ENCODE data around the gene SYNE1. TPM values are rescaled to one million over a fixed set of nuclear protein-coding genes. Genes with fewer than 3 reads are reported as not detected.
"Not testable (repeated sequence)": the region's sequence is repeated elsewhere in the genome, so short reads cannot be mapped to it uniquely, and the experiment has no call there.

SYNE1 gene
- total RNA-seq, 1 experiment from 2014 or later, result 27.3 TPM

GRCh38 chr6:152508477-152508876 lies 128.7 kb downstream of the SYNE1 start:
- Histone ChIP-seq H3K4me3 (no peak overlapping the region), H3K27me3 (no peaks in the 10 kb centered on the region), H3K36me3 (no peaks in the 10 kb centered on the region), H3K27ac (no peak overlapping the region), H3K4me1 (no peaks in the 10 kb centered on the region), H3K9me3 (replicated peaks) (no peaks in the 10 kb centered on the region)
- no peak for DNase-seq

- no peaks in the 10 kb centered on the region for H3K36me3 ChIP-seq
- no peaks in the 10 kb centered on the region for H3K9me3 ChIP-seq (replicated peaks)
- no peak overlapping the region for H3K27ac ChIP-seq
- no peaks in the 10 kb centered on the region for H3K4me1 ChIP-seq
- no peaks in the 10 kb centered on the region for H3K27me3 ChIP-seq
- DNase-seq, result no peak
- no peak overlapping the region for H3K4me3 ChIP-seq
These were observed 133.6 kb downstream of the SYNE1 start for GRCh38 chr6:152503546-152503945.

GRCh38 chr6:152502421-152503188 lies 134.6 kb downstream of the SYNE1 start:
- H3K27me3 ChIP-seq, result no peaks in the 10 kb centered on the region
- no peak overlapping the region for H3K4me3 ChIP-seq
- DNase-seq, result no peak
- no peaks in the 10 kb centered on the region for H3K4me1 ChIP-seq
- H3K9me3 ChIP-seq (replicated peaks), result no peaks in the 10 kb centered on the region
- no peaks in the 10 kb centered on the region for H3K36me3 ChIP-seq
- H3K27ac ChIP-seq, result no peak overlapping the region

DNA sequence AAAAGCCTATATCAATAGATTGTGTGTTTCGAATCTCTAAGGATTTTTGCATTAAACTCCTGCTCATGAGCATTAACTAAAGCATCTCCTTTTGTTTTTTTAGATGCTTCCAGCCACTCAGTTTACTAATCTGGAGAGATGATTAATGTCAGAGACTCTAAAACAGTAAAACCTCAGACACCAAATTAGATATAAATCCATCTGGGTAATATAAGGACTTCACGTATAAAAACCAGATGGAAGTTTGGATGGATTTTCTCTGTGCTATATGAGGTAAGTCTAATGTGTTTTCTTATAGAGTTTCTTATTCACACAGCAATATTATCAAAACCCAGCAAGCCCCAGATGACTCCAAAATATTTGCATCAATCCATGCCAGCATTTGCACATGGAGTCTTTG lies 137.2 kb downstream of the SYNE1 start:
- Histone ChIP-seq H3K4me1 (no peaks in the 10 kb centered on the region), H3K27ac (no peak overlapping the region), H3K9me3 (replicated peaks) (no peaks in the 10 kb centered on the region), H3K27me3 (no peaks in the 10 kb centered on the region), H3K36me3 (no peaks in the 10 kb centered on the region), H3K4me3 (no peak overlapping the region)
- no peak for DNase-seq

- H3K36me3 ChIP-seq, result no peaks in the 10 kb centered on the region
- no peak for DNase-seq
- H3K27me3 ChIP-seq, result no peaks in the 10 kb centered on the region
- H3K4me1 ChIP-seq, result no peaks in the 10 kb centered on the region
- H3K9me3 ChIP-seq (replicated peaks), result no peaks in the 10 kb centered on the region
- H3K4me3 ChIP-seq, result no peak overlapping the region
- no peak overlapping the region for H3K27ac ChIP-seq
These were observed 140.4 kb downstream of the SYNE1 start for GRCh38 chr6:152496731-152497130.

DNA sequence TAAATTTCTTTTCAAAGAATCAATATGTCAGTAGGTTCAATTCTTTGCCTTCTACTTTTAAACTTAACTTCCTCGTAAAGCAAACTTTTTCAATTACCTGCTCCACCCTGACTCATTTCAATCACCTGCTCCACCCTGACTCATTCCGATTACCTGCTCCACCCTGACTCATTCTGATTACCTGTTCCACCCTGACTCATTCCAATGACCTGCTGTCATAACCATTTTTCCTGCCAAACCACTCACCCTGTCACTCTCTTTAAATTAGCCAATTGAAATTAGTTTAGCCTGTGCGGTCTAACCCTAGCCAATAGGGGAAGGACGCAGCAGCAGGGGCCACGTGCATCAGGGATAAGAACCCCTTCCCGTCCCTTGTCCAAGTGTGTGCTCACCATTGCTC lies 141.7 kb downstream of the SYNE1 start:
- H3K9me3 ChIP-seq (replicated peaks); DNase-seq; H3K27me3 ChIP-seq; H3K4me3 ChIP-seq; H3K27ac ChIP-seq; H3K36me3 ChIP-seq; H3K4me1 ChIP-seq: not testable (repeated sequence)

- not testable (repeated sequence) for DNase-seq, H3K27ac ChIP-seq
These were observed 144.9 kb downstream of the SYNE1 start for GRCh38 chr6:152492281-152492680.

DNA sequence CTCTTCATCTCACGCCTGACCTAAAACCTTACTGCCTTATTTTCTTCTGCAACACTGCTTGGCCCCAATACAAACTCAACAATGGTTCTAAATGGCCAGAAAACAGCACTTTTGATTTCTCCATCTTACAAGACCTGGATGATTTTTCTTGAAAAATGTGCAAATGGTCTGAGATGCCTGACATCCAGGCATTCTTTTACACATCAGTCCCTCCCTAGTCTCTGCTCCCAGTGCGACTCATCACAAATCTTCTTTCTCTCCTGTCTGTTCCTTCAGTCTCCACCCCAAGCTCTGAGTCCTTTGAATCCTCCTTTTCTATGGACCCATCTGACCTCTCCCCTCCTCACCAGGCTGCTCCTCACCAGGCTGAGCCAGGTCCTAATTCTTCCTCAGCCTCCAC lies 145.7 kb downstream of the SYNE1 start:
- not testable (repeated sequence) for H3K9me3 ChIP-seq (replicated peaks); H3K36me3 ChIP-seq; DNase-seq; H3K4me3 ChIP-seq; H3K4me1 ChIP-seq; H3K27me3 ChIP-seq
- H3K27ac ChIP-seq, result 0 out of 2 replicates have a peak overlapping the region, but pooled peaks have one; percentile 17

More at GRCh38 chr6:152492281-152492680, 144.9 kb downstream of the SYNE1 start:
- H3K9me3 ChIP-seq (replicated peaks); H3K27me3 ChIP-seq; H3K4me1 ChIP-seq; H3K36me3 ChIP-seq; H3K4me3 ChIP-seq: not testable (repeated sequence)

DNA sequence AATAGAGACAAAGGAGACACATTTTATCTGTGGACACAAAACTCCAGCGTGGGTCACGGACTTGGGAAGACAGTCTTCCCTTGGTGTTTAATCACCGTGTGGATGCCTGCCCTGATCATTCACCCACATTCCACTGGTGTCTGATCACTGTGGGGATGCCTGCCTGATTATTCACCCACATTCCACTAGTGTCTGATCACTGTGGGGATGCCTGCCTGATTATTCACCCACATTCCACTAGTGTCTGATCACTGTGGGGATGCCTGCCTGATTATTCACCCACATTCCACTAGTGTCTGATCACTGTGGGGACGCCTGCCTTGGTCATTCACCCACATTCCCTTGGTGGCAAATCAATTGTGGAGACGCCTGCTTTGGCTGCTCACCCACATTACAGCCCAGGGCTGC lies 146.2 kb downstream of the SYNE1 start:
- not testable (repeated sequence) for H3K27me3 ChIP-seq; H3K4me1 ChIP-seq; H3K4me3 ChIP-seq; H3K36me3 ChIP-seq; H3K9me3 ChIP-seq (replicated peaks)
- peak overlapping the region; percentile 7; the same call in 1 of the 2 replicates for H3K27ac ChIP-seq
- peak in 1 of 2 experiments; percentile 11 for DNase-seq

DNA sequence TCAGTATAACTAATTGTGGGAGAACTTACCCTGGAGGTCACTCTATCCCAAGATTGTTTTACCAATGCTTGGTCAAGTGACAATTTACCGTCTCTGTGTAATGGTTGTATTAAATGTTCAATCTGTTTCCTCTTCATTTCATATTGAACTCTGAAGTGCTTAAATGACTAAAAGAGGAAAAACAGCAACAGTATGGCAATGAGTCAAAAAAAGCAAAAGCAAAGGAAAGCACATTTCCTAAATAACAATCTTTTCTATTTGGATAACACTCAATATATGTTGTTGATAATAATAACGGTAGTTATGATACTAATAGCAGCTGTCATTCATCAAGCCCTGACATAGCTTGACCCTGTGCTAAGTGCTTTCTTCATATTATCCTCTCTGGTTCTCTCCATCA lies 152.4 kb downstream of the SYNE1 start:
- H3K9me3 ChIP-seq (replicated peaks), result no peaks in the 10 kb centered on the region
- H3K4me3 ChIP-seq, result no peak overlapping the region
- no peaks in the 10 kb centered on the region for H3K36me3 ChIP-seq
- no peaks in the 10 kb centered on the region for H3K27me3 ChIP-seq
- no peaks in the 10 kb centered on the region for H3K4me1 ChIP-seq
- DNase-seq, result no peak
- H3K27ac ChIP-seq, result no peak overlapping the region

- H3K27ac ChIP-seq, result no peak overlapping the region
- no peaks in the 10 kb centered on the region for H3K27me3 ChIP-seq
- no peaks in the 10 kb centered on the region for H3K4me1 ChIP-seq
- no peak for DNase-seq
- H3K9me3 ChIP-seq (replicated peaks), result no peaks in the 10 kb centered on the region
- H3K4me3 ChIP-seq, result no peak overlapping the region
- H3K36me3 ChIP-seq, result no peaks in the 10 kb centered on the region
These were observed 154.9 kb downstream of the SYNE1 start for GRCh38 chr6:152482289-152482688.

GRCh38 chr6:152478377-152479010 lies 158.7 kb downstream of the SYNE1 start:
- H3K27ac ChIP-seq, result no peak overlapping the region
- H3K36me3 ChIP-seq, result no peaks in the 10 kb centered on the region
- no peaks in the 10 kb centered on the region for H3K4me1 ChIP-seq
- no peak for DNase-seq
- no peak overlapping the region for H3K4me3 ChIP-seq
- no peaks in the 10 kb centered on the region for H3K9me3 ChIP-seq (replicated peaks)
- H3K27me3 ChIP-seq, result no peaks in the 10 kb centered on the region

DNA sequence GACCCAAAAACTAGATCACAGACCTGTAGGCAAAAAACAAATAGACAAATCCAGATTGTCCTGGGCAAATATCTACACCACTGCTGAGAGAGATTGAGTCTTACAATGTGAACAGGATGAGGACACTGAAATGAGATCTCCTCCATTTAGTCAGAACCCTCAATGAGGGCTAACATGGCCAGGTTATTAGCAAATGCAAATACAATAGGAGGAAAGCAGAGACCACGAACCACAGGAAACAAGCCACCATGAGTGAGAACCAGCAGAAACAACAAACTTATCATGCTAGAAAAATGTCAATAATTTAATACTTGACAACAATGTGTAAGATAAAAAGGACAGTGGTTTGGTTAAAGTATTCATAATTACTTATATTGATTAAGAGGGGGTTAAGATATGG lies 162.8 kb downstream of the SYNE1 start:
- Histone ChIP-seq H3K27ac (no peak overlapping the region), H3K4me3 (no peak overlapping the region), H3K27me3 (no peaks in the 10 kb centered on the region), H3K36me3 (no peaks in the 10 kb centered on the region), H3K4me1 (0 out of 2 replicates have a peak, but pooled peaks cover 4% of the 10 kb centered on the region), H3K9me3 (replicated peaks) (no peaks in the 10 kb centered on the region)
- no peak for DNase-seq

DNA sequence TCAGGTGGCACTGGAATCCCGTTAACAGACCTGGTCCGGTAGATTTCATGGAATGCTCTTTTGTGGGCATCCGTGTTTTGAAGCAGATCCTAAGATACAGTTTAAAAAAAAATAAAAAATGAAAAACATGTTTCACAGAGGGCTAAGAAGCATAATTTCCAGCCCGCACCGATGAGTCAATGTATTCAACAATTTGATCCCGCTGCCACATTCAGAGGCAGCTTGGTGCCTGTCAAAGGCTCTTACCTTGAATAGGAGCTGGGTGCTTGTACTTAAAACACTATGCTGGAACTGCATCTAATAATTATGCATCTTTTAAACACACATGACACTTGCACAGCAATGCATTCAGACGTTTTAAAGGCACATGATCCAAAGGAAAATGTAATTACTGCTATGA lies 164.8 kb downstream of the SYNE1 start:
- no peaks in the 10 kb centered on the region for H3K9me3 ChIP-seq (replicated peaks)
- no peaks in the 10 kb centered on the region for H3K27me3 ChIP-seq
- no peaks in the 10 kb centered on the region for H3K36me3 ChIP-seq
- no peak for DNase-seq
- 0 out of 2 replicates have a peak, but pooled peaks cover 4% of the 10 kb centered on the region for H3K4me1 ChIP-seq
- no peak overlapping the region for H3K4me3 ChIP-seq
- no peak overlapping the region for H3K27ac ChIP-seq

DNA sequence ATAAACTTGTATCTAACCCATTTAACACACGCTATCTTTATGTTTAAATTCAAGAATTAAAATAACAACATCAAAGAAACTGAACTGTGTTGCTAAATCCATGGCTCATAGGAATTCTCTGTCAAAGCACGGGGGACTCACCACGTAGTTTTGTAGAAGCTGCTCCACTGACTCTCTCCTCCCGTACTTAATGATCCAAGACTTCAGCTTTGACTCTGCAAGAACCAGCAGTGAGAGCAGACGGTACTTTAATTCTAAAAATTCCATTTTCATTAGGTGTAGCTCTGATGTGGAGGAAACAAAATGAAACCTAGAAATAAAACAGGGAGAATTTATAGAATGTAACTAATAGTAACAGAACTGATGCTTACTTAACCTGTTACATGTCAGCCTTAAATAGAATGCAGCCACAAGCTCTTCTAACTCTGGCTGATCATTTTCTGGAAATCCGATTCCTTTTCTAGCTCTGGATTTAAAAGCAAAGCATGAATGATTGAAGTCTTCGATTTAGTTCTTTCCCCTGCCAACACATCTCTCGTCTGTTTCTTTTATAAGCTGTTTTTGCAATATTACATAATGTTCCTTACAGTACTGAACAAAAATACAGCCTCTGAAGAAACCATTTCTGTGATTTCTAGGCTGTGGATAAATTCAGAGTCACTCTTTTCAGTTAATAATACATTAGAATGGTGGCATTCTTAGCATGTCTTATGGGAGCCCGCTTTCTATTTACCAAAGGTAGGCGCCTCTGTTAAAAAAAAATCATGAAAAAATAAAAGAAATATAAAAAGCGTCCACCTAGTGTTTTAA lies 165.5 kb downstream of the SYNE1 start:
- H3K36me3 ChIP-seq, result no peaks in the 10 kb centered on the region
- peak overlapping the region; percentile 4; the same call in 1 of the 2 replicates for H3K27ac ChIP-seq
- H3K9me3 ChIP-seq (replicated peaks), result no peaks in the 10 kb centered on the region
- DNase-seq, result peak in 1 of 2 experiments; percentile 11
- H3K27me3 ChIP-seq, result no peaks in the 10 kb centered on the region
- H3K4me3 ChIP-seq, result no peak overlapping the region
- 0 out of 2 replicates have a peak, but pooled peaks cover 4% of the 10 kb centered on the region for H3K4me1 ChIP-seq

Data from SJCRH30 (cell line).